ENCODE data around the gene NATD1.

NATD1 gene

GRCh38 chr17:21248500-21248899 lies 4.7 kb downstream of the NATD1 start:
- no peak overlapping the region for H3K4me3 ChIP-seq (ENCODE audit: low read depth, low read length)
- TF ChIP-seq, protein P1, sequence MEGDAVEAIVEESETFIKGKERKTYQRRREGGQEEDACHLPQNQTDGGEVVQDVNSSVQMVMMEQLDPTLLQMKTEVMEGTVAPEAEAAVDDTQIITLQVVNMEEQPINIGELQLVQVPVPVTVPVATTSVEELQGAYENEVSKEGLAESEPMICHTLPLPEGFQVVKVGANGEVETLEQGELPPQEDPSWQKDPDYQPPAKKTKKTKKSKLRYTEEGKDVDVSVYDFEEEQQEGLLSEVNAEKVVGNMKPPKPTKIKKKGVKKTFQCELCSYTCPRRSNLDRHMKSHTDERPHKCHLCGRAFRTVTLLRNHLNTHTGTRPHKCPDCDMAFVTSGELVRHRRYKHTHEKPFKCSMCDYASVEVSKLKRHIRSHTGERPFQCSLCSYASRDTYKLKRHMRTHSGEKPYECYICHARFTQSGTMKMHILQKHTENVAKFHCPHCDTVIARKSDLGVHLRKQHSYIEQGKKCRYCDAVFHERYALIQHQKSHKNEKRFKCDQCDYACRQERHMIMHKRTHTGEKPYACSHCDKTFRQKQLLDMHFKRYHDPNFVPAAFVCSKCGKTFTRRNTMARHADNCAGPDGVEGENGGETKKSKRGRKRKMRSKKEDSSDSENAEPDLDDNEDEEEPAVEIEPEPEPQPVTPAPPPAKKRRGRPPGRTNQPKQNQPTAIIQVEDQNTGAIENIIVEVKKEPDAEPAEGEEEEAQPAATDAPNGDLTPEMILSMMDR (IDR thresholded peaks at IDR 0.05; ENCODE audit: low read depth, low read length): no peak

- TF ChIP-seq, protein P1 (IDR thresholded peaks at IDR 0.05; ENCODE audit: low read depth, low read length): no peak
These were observed 5.5 kb downstream of the NATD1 start for GRCh38 chr17:21247552-21248258.

GRCh38 chr17:21246698-21247097 lies 6.5 kb downstream of the NATD1 start:
- H3K4me3 ChIP-seq (ENCODE audit: low read depth, low read length): no peak overlapping the region

More at GRCh38 chr17:21247552-21248258, 5.5 kb downstream of the NATD1 start:
- H3K4me3 ChIP-seq (ENCODE audit: low read depth, low read length): no peak overlapping the region

DNA sequence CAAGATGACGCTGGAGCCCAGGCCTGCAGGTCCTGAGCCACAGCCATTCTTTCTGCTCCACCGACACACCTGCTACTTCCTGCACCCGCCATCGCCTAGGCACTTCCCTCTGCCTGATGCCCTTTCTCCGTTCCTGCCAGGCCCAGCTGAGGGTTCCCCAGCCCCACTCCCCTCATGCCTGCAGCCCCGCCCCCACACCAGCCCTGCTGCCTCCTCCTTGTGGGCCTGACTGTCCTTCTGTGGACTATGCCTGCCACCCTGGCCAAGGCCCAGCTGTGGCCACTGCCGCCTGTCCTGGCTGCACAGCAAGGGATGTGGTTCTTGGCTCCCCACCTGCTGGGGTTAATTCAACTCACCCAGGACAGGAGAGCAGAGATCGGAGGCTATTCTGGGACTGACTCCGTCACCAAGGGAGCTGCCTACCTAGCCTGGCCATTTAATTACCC lies 7.5 kb downstream of the NATD1 start:
- H3K4me3 ChIP-seq (ENCODE audit: low read depth, low read length): no peak overlapping the region
- TF ChIP-seq, protein P1 (IDR thresholded peaks at IDR 0.05; ENCODE audit: low read depth, low read length): no peak

More at GRCh38 chr17:21246698-21247097, 6.5 kb downstream of the NATD1 start:
- TF ChIP-seq, protein P1 (IDR thresholded peaks at IDR 0.05; ENCODE audit: low read depth, low read length): no peak

- no peak overlapping the region for H3K4me3 ChIP-seq (ENCODE audit: low read depth, low read length)
- TF ChIP-seq, protein P1 (IDR thresholded peaks at IDR 0.05; ENCODE audit: low read depth, low read length): no peak
These were observed 9.5 kb downstream of the NATD1 start for GRCh38 chr17:21243516-21244303.

- TF ChIP-seq, protein P1 (IDR thresholded peaks at IDR 0.05; ENCODE audit: low read depth, low read length): no peak
- no peak overlapping the region for H3K4me3 ChIP-seq (ENCODE audit: low read depth, low read length)
These were observed 10.3 kb downstream of the NATD1 start for GRCh38 chr17:21242780-21243515.

All from WI38 (cell line).